Globus pallidus (tissue), 1 donor: ENCODE data around the gene CBX4.

Experiments
- DNase-seq: peaks from one replicate; pipeline ENCODE4 v3.0.0-alpha.2; 2015; ENCODE audit warnings: low spot score

CBX4 gene

GRCh38 chr17:79839356-79840268, at the start of gene CBX4:
CBX4 (minus strand) TSS chr17:79839440; CDS start chr17:79839251, 189 bp downstream.
- DNase-seq, result peak; percentile 96

- DNase-seq, result no peak
These were observed 48.8 kb upstream of the CBX4 start for GRCh38 chr17:79888009-79888540.

- no peak for DNase-seq
These were observed 48.3 kb upstream of the CBX4 start for GRCh38 chr17:79887451-79887991.

GRCh38 chr17:79883202-79883601, 44.0 kb upstream of the CBX4 start:
- DNase-seq, result no peak

GRCh38 chr17:79878329-79878947, 39.2 kb upstream of the CBX4 start:
- no peak for DNase-seq

GRCh38 chr17:79877041-79877440, 37.8 kb upstream of the CBX4 start:
- no peak for DNase-seq

- no peak for DNase-seq
These were observed 36.3 kb upstream of the CBX4 start for GRCh38 chr17:79875511-79875910.

GRCh38 chr17:79874329-79874981, 35.2 kb upstream of the CBX4 start:
- DNase-seq, result no peak

- DNase-seq, result no peak
These were observed 34.3 kb upstream of the CBX4 start for GRCh38 chr17:79873583-79873982.

GRCh38 chr17:79872762-79873161, 33.5 kb upstream of the CBX4 start:
- no peak for DNase-seq

GRCh38 chr17:79871131-79871530, 31.9 kb upstream of the CBX4 start:
- no peak for DNase-seq

- DNase-seq, result no peak
These were observed 31.3 kb upstream of the CBX4 start for GRCh38 chr17:79870540-79870939.

GRCh38 chr17:79866791-79867518, 27.7 kb upstream of the CBX4 start:
- no peak for DNase-seq

- DNase-seq, result no peak
These were observed 26.3 kb upstream of the CBX4 start for GRCh38 chr17:79865351-79866210.

GRCh38 chr17:79864617-79865250, 25.5 kb upstream of the CBX4 start:
- no peak for DNase-seq

GRCh38 chr17:79864147-79864546, 24.9 kb upstream of the CBX4 start:
- no peak for DNase-seq

- no peak for DNase-seq
These were observed 23.7 kb upstream of the CBX4 start for GRCh38 chr17:79862771-79863440.

GRCh38 chr17:79862238-79862637, 23.0 kb upstream of the CBX4 start:
- DNase-seq, result no peak

GRCh38 chr17:79861413-79862216, 22.4 kb upstream of the CBX4 start:
- no peak for DNase-seq
